NCI-H345 treated with DMSO at 0.1 percent for 48 hours (cell line): ENCODE results near the gene CHCT1.
A peak's percentile ranks its signal among the peaks of the same experiment; 100 is the strongest.
"Not testable (repeated sequence)": the region's sequence is repeated elsewhere in the genome, so short reads cannot be mapped to it uniquely, and the experiment has no call there.

Experiments used
- DNase-seq: peaks from one replicate; lab custom pipeline; 2025; ENCODE audit not compliant: unreplicated experiment; lab: John Stamatoyannopoulos, UW

CHCT1 gene

GRCh38 chr17:60398227-60398959 is 23.9 kb upstream of the CHCT1 start:
- no peak for DNase-seq

GRCh38 chr17:60401819-60402218 is 20.5 kb upstream of the CHCT1 start:
- no peak for DNase-seq

GRCh38 chr17:60403523-60403810 is 18.8 kb upstream of the CHCT1 start:
- no peak for DNase-seq

- no peak for DNase-seq
These were observed 18.3 kb upstream of the CHCT1 start for GRCh38 chr17:60403962-60404361.

- no peak for DNase-seq
These were observed 15.4 kb upstream of the CHCT1 start for GRCh38 chr17:60406887-60407286.

GRCh38 chr17:60410001-60410400 is 12.3 kb upstream of the CHCT1 start:
- DNase-seq: no peak

- DNase-seq: no peak
These were observed 9.6 kb upstream of the CHCT1 start for GRCh38 chr17:60412701-60413100.

GRCh38 chr17:60415146-60415545 is 7.1 kb upstream of the CHCT1 start:
- no peak for DNase-seq

GRCh38 chr17:60416368-60416925 is 5.8 kb upstream of the CHCT1 start:
- DNase-seq: no peak

- not testable (repeated sequence) for DNase-seq
These were observed 3.3 kb upstream of the CHCT1 start for GRCh38 chr17:60419003-60419402.

GRCh38 chr17:60419875-60420274 is 2.4 kb upstream of the CHCT1 start:
- DNase-seq: not testable (repeated sequence)

GRCh38 chr17:60421273-60422161 is 772 bp upstream of the CHCT1 start:
- peak; percentile 10 for DNase-seq

GRCh38 chr17:60423865-60424264 is 1.6 kb downstream of the CHCT1 start:
- DNase-seq: no peak

- no peak for DNase-seq
These were observed 3.3 kb downstream of the CHCT1 start for GRCh38 chr17:60425626-60426025.

GRCh38 chr17:60426596-60426995 is 4.3 kb downstream of the CHCT1 start:
- DNase-seq: no peak

- not testable (repeated sequence) for DNase-seq
These were observed 6.2 kb downstream of the CHCT1 start for GRCh38 chr17:60428491-60428890.

GRCh38 chr17:60430561-60430960 is 8.3 kb downstream of the CHCT1 start:
- DNase-seq: not testable (repeated sequence)

GRCh38 chr17:60433021-60433997 is 11.0 kb downstream of the CHCT1 start:
- DNase-seq: not testable (repeated sequence)

GRCh38 chr17:60435244-60436167 is 13.2 kb downstream of the CHCT1 start:
- DNase-seq: peak; percentile 60

GRCh38 chr17:60436676-60437075 is 14.4 kb downstream of the CHCT1 start:
- no peak for DNase-seq
